ENCODE results near the gene AMMECR1. TPM values are rescaled to one million over a fixed set of nuclear protein-coding genes. Genes with fewer than 3 reads are reported as not detected.

AMMECR1 gene
- total RNA-seq, 1 donor from 2014 or later, result 16.1 TPM

DNA sequence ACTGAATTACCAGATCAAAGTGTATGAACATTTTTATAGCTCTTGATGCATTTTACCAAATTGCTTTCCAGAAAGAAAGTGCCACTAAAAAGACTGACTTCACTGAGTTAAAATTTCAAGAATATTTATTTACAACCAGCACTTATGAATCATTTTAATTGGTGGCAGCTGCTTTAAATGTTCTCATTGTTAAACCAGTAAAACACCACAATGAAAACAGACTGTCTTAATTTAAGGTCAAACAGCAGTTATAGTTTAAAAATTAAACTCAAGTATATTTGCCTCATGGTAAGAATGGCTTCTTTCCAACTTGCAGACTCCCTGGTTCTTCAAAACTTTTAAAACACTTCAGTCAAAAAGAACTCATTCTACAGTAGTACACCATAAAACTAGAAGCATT, 36.9 kb downstream of the AMMECR1 start:
- TF ChIP-seq, protein P1, sequence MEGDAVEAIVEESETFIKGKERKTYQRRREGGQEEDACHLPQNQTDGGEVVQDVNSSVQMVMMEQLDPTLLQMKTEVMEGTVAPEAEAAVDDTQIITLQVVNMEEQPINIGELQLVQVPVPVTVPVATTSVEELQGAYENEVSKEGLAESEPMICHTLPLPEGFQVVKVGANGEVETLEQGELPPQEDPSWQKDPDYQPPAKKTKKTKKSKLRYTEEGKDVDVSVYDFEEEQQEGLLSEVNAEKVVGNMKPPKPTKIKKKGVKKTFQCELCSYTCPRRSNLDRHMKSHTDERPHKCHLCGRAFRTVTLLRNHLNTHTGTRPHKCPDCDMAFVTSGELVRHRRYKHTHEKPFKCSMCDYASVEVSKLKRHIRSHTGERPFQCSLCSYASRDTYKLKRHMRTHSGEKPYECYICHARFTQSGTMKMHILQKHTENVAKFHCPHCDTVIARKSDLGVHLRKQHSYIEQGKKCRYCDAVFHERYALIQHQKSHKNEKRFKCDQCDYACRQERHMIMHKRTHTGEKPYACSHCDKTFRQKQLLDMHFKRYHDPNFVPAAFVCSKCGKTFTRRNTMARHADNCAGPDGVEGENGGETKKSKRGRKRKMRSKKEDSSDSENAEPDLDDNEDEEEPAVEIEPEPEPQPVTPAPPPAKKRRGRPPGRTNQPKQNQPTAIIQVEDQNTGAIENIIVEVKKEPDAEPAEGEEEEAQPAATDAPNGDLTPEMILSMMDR (IDR thresholded peaks at IDR 0.05; ENCODE audit: unreplicated experiment), result no peak
- H3K9me3 Mint-ChIP-seq (ENCODE audit: unreplicated experiment), result no peaks in the 10 kb centered on the region
- no peak overlapping the region for H3K4me3 Mint-ChIP-seq (ENCODE audit: unreplicated experiment)
- no peaks in the 10 kb centered on the region for H3K27me3 Mint-ChIP-seq (ENCODE audit: unreplicated experiment)
- no peak for DNase-seq (ENCODE audit: low spot score)
- H3K4me1 Mint-ChIP-seq (ENCODE audit: unreplicated experiment), result peaks cover 15% of the 10 kb centered on the region
- H3K36me3 Mint-ChIP-seq (ENCODE audit: low read depth, unreplicated experiment), result no peaks in the 10 kb centered on the region
- H3K27ac Mint-ChIP-seq (ENCODE audit: unreplicated experiment), result no peak overlapping the region

DNA sequence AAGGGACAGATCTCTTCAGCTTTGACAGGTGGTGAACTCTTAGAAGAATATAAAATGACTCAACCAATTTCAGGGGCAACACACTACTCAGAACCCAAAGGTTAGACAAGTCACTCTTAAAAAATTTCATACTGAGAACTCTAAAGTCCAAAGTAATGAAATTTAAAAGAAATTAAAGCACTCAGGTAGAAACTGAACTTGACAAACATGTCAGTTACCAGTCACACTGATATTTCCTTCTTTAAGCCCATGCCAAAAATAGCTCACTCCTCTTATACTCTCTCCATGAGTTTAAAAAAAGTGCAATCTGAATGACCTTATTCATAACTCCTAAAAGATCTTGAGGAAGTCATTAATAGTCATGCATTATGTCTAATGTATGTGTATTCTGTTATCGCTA, 40.3 kb downstream of the AMMECR1 start:
- Mint-ChIP-seq H3K9me3 (ENCODE audit: unreplicated experiment) (no peaks in the 10 kb centered on the region), H3K27me3 (ENCODE audit: unreplicated experiment) (no peaks in the 10 kb centered on the region), H3K27ac (ENCODE audit: unreplicated experiment) (no peak overlapping the region), H3K36me3 (ENCODE audit: low read depth, unreplicated experiment) (peaks cover 3% of the 10 kb centered on the region), H3K4me1 (ENCODE audit: unreplicated experiment) (peaks cover 15% of the 10 kb centered on the region), H3K4me3 (ENCODE audit: unreplicated experiment) (no peak overlapping the region)
- no peak for DNase-seq (ENCODE audit: low spot score)
- TF ChIP-seq, protein P1 (IDR thresholded peaks at IDR 0.05; ENCODE audit: unreplicated experiment), result no peak

DNA sequence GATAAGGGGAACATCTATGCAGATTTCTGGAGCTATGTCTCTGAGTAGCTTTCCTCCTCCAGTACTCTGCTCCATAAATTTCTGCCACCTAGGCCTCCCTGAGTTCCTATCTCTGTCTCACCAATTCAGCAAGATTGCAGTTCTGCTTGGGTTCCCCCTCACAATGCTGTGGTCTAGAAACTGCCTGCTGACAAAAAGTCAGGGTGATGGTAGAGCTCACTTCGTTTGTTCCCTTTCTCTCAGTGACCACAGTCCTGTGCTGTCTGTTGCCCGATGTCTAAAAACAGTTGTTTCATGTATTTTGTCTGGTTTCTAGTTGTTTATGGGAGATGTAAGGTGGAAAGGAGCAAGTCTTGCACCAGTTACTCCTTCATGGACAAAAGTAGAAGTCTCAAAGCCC, 41.1 kb downstream of the AMMECR1 start:
- H3K4me3 Mint-ChIP-seq (ENCODE audit: unreplicated experiment), result no peak overlapping the region
- TF ChIP-seq, protein P1 (IDR thresholded peaks at IDR 0.05; ENCODE audit: unreplicated experiment), result no peak
- H3K9me3 Mint-ChIP-seq (ENCODE audit: unreplicated experiment), result no peaks in the 10 kb centered on the region
- DNase-seq (ENCODE audit: low spot score), result no peak
- H3K36me3 Mint-ChIP-seq (ENCODE audit: low read depth, unreplicated experiment), result peaks cover 3% of the 10 kb centered on the region
- peaks cover 15% of the 10 kb centered on the region for H3K4me1 Mint-ChIP-seq (ENCODE audit: unreplicated experiment)
- H3K27ac Mint-ChIP-seq (ENCODE audit: unreplicated experiment), result no peak overlapping the region
- no peaks in the 10 kb centered on the region for H3K27me3 Mint-ChIP-seq (ENCODE audit: unreplicated experiment)

DNA sequence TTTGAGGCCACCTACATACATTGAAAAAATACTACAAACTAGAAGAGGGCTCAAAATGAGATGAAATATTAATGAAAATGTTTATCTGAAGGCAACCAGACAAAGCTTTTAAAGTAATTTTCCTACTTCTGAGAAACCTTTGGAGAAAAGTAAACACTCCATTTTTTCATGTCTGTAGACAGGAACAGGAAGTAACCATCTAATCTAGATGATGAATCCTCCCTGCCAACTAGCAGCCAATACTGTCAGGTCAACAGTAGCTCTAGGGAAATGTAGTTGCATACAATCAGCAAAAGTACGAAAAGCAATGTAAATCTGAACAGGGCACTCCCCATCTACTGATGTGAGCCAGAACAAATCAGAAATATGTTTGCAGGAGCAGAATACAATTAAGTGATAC, 49.0 kb downstream of the AMMECR1 start:
- no peaks in the 10 kb centered on the region for H3K9me3 Mint-ChIP-seq (ENCODE audit: unreplicated experiment)
- no peaks in the 10 kb centered on the region for H3K27me3 Mint-ChIP-seq (ENCODE audit: unreplicated experiment)
- TF ChIP-seq, protein P1 (IDR thresholded peaks at IDR 0.05; ENCODE audit: unreplicated experiment), result no peak
- peaks cover 3% of the 10 kb centered on the region for H3K36me3 Mint-ChIP-seq (ENCODE audit: low read depth, unreplicated experiment)
- DNase-seq (ENCODE audit: low spot score), result no peak
- H3K27ac Mint-ChIP-seq (ENCODE audit: unreplicated experiment), result peak overlapping the region; percentile 73
- peaks cover 31% of the 10 kb centered on the region for H3K4me1 Mint-ChIP-seq (ENCODE audit: unreplicated experiment)
- H3K4me3 Mint-ChIP-seq (ENCODE audit: unreplicated experiment), result no peak overlapping the region

DNA sequence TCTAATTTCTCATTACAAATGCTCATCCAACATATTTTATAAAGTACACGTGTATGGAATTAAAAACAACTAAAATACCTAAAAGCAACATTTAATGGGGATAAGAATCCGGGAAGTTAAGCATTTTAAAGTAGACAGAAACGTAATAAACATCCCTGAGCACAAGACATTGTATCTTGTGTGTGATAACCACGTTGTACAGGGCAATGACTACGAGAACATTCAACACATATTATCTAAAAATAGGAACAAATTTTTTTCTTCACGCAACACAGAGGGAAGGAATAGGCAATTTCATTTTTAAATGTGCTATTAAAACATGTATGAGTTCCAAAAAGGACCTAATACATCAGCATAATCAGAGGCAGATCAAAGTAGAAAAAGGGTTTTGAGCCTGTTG, 49.5 kb downstream of the AMMECR1 start:
- TF ChIP-seq, protein P1 (IDR thresholded peaks at IDR 0.05; ENCODE audit: unreplicated experiment), result no peak
- peaks cover 31% of the 10 kb centered on the region for H3K4me1 Mint-ChIP-seq (ENCODE audit: unreplicated experiment)
- H3K4me3 Mint-ChIP-seq (ENCODE audit: unreplicated experiment), result no peak overlapping the region
- H3K27me3 Mint-ChIP-seq (ENCODE audit: unreplicated experiment), result no peaks in the 10 kb centered on the region
- H3K9me3 Mint-ChIP-seq (ENCODE audit: unreplicated experiment), result no peaks in the 10 kb centered on the region
- peaks cover 3% of the 10 kb centered on the region for H3K36me3 Mint-ChIP-seq (ENCODE audit: low read depth, unreplicated experiment)
- peak overlapping the region; percentile 73 for H3K27ac Mint-ChIP-seq (ENCODE audit: unreplicated experiment)
- DNase-seq (ENCODE audit: low spot score), result no peak
